ENCODE data around the gene HOXA4.

Gene HOXA4

GRCh38 chr7:27112955-27113949, 17.3 kb downstream of the HOXA4 start:
- Histone ChIP-seq H3K27me3 (no peaks in the 10 kb centered on the region), H3K9me3 (replicated peaks in 1 of 11) (peaks cover 5 to 36% (median 24%) of the 10 kb centered on the region in 11 experiments; a peak in 20 of 22 replicates), H3K9ac (no peak overlapping the region), H3K4me2 (no peak overlapping the region), H3K36me3 (no peaks in the 10 kb centered on the region), H3K27ac (no peak overlapping the region), H3K4me1 (no peaks in the 10 kb centered on the region), H4K20me1 (no peaks in the 10 kb centered on the region), H3K4me3 (no peak overlapping the region)
- TF ChIP-seq Cebpa-rat (IDR thresholded peaks at IDR 0.05), result no peak

DNA sequence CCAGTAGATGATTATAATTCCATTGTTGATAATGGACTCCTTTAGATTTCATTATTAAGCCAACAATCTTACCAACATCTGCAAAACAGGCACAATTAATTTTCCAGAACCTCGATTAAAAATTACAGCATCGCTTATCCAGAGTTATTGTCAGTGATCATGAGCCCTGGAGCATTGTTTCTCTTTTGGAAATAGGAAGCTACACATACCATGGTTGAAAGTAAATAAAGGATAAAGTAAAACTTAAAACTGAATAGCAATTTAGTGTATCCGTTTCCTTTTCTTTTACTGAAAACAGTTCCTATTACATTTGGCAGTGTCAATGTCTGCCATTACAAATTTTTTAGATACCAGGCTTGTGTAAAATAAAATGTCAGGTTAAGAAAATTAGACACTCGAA, 18.2 kb downstream of the HOXA4 start:
- Histone ChIP-seq H3K27me3 (no peaks in the 10 kb centered on the region), H3K27ac (no peak overlapping the region), H3K36me3 (no peaks in the 10 kb centered on the region), H3K4me2 (no peak overlapping the region), H3K4me1 (no peaks in the 10 kb centered on the region), H3K4me3 (no peak overlapping the region), H3K9me3 (replicated peaks in 1 of 11) (peaks cover 12 to 45% (median 33%) of the 10 kb centered on the region in 11 experiments; a peak in 20 of 22 replicates), H4K20me1 (no peaks in the 10 kb centered on the region), H3K9ac (no peak overlapping the region)
- TF ChIP-seq Cebpa-rat (IDR thresholded peaks at IDR 0.05), result no peak

- Histone ChIP-seq H3K27ac (no peak overlapping the region), H3K9me3 (replicated peaks in 1 of 11) (peaks cover 15 to 50% (median 37%) of the 10 kb centered on the region in 11 experiments; a peak in 21 of 22 replicates), H3K4me3 (no peak overlapping the region), H3K4me2 (no peak overlapping the region), H3K27me3 (no peaks in the 10 kb centered on the region), H3K9ac (no peak overlapping the region), H3K36me3 (no peaks in the 10 kb centered on the region), H4K20me1 (no peaks in the 10 kb centered on the region), H3K4me1 (no peaks in the 10 kb centered on the region)
- TF ChIP-seq Cebpa-rat (IDR thresholded peaks at IDR 0.05), result no peak
These were observed 18.7 kb downstream of the HOXA4 start for GRCh38 chr7:27111751-27112277.

DNA sequence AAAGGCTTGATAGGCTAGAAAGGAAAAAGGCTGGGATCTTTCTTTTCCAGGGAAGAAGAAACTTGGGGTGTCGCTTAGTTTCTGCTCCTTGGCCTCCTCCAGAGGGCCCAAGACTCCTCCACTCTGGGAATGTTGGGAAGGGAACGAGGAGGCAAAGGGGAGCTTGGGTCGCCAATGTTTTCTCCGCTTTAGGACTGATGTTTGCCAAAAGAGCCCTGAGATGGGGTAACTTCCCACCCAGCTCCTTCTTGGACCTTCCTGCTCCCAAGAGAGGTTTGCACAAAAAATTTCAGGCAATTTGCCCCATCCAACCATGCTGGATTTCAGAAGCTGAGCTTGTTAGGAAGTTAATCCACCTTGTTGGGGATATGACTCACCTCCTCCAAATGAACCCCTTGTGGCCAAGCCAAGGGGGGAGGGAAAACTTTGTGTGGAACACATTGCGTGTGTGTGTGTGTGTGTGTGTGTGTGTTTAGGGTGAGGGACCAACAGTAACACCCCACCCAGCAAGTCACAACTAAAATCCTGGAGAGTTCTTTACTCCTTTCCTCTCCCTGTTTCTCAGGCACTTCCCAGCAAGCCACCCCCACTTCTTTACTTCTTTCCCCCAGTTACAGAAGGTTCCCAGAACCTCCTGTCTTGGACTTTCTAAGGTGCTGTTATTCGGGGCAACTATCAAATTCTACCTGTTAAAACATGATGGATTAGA, 19.4 kb downstream of the HOXA4 start:
- H3K36me3 ChIP-seq, result no peaks in the 10 kb centered on the region; a peak in 1 of 22 replicates
- H3K4me3 ChIP-seq, result no peak overlapping the region
- no peaks in the 10 kb centered on the region for H3K4me1 ChIP-seq
- TF ChIP-seq Cebpa-rat (IDR thresholded peaks at IDR 0.05), result no peak
- H3K27me3 ChIP-seq, result no peaks in the 10 kb centered on the region
- H3K4me2 ChIP-seq, result no peak overlapping the region
- H3K9ac ChIP-seq, result no peak overlapping the region
- H4K20me1 ChIP-seq, result no peaks in the 10 kb centered on the region
- H3K27ac ChIP-seq, result no peak overlapping the region
- peaks cover 21 to 56% (median 43%) of the 10 kb centered on the region in 11 experiments; a peak in 21 of 22 replicates for H3K9me3 ChIP-seq (replicated peaks in 1 of 11)

DNA sequence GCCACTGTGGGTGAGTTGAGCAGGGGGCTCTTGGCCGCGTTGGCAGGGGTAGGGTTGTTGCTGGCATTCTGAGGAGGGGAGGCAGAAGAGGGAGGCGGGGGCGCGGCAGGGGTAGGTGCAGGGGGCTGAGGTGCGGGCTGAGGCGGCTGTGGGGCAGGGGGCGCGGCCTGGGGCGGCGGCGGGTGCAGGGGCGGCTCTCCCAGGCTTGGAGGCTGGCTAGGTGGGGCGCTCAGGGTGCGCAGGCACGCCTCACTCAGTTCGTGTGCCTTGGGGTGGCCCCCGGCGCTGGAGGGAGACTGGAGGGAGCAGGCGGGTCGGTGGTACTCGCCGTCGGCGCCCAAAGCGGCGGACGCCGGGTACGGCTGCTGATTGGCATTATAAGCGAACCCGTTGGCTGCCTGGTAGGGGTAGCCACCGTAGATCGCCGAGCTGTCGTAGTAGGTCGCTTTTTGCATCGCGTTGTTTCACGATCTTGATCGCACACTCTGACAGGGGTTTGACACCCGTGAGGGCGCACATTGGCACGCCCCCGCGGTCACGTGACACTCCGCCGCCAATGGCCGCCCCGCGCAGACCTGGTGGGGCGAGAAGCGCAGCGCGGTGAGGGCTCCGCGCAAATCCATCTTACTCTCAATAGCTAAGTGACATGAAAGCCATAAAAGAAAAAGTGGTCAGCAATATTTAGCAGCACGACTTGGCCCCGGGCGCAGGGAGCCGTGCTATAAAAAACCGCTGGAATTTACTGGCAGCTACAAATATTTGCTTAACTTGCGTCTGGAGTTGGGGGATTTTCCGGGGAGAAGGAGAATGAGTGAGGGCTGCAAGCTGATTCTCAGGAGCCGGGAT, 20.1 kb downstream of the HOXA4 start:
- no peak overlapping the region for H3K4me2 ChIP-seq
- H3K27ac ChIP-seq, result no peak overlapping the region
- H3K9ac ChIP-seq, result no peak overlapping the region
- no peaks in the 10 kb centered on the region for H3K4me1 ChIP-seq
- peaks cover 22 to 59% (median 45%) of the 10 kb centered on the region in 11 experiments; a peak in 21 of 22 replicates for H3K9me3 ChIP-seq (replicated peaks in 1 of 11)
- H3K36me3 ChIP-seq, result no peaks in the 10 kb centered on the region; a peak in 1 of 22 replicates
- TF ChIP-seq Cebpa-rat (IDR thresholded peaks at IDR 0.05), result no peak
- no peak overlapping the region for H3K4me3 ChIP-seq
- H4K20me1 ChIP-seq, result no peaks in the 10 kb centered on the region
- H3K27me3 ChIP-seq, result no peaks in the 10 kb centered on the region

DNA sequence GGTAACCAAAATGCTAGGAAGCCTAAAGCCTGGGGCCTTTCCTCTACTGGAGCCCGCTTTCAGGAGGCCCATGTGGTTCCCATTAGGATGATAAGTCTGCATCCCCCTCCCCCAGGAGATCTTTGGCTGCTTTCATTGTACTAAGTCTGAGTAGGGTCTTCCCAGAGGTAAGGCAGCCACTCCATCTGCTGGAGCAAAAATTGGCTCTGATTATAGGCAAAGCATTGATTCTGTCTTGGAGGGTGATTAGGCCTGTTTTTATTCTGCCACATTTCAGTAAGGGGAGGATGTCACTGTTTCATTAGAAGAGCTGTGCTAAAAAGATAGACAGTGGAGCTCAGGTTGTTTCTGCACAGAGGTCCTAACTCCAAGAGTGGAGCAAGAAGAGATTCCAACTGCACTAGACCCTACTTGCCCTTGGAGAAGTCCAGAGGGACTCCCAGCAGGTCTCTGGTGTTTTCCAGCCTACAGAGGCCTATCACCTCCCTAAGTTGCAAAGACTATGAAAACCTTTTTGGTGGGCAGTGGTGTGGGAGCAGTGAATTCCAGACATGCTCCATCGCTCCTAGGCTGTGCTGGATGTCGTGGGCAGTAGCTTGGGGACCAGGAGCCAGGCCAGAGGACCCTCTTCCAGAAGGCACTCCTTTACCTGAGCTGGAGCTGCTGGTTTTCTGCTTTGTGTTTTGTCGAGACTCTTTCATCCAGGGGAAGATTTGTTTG, 20.9 kb downstream of the HOXA4 start:
- H4K20me1 ChIP-seq, result no peaks in the 10 kb centered on the region
- H3K4me2 ChIP-seq, result no peak overlapping the region
- H3K4me1 ChIP-seq, result no peaks in the 10 kb centered on the region
- no peak overlapping the region for H3K27ac ChIP-seq
- H3K9me3 ChIP-seq (replicated peaks in 1 of 11), result peaks cover 22 to 59% (median 45%) of the 10 kb centered on the region in 11 experiments; a peak in 21 of 22 replicates
- no peaks in the 10 kb centered on the region for H3K27me3 ChIP-seq
- H3K4me3 ChIP-seq, result no peak overlapping the region
- H3K9ac ChIP-seq, result no peak overlapping the region
- no peaks in the 10 kb centered on the region; a peak in 1 of 22 replicates for H3K36me3 ChIP-seq
- TF ChIP-seq Cebpa-rat (IDR thresholded peaks at IDR 0.05), result no peak

- Histone ChIP-seq H3K9me3 (replicated peaks in 1 of 11) (peaks cover 22 to 63% (median 46%) of the 10 kb centered on the region in 11 experiments; a peak in 21 of 22 replicates), H3K9ac (no peak overlapping the region), H3K27ac (no peak overlapping the region), H3K36me3 (no peaks in the 10 kb centered on the region; a peak in 1 of 22 replicates), H3K4me2 (no peak overlapping the region), H3K4me3 (no peak overlapping the region), H3K27me3 (no peaks in the 10 kb centered on the region), H3K4me1 (no peaks in the 10 kb centered on the region), H4K20me1 (no peaks in the 10 kb centered on the region)
- TF ChIP-seq Cebpa-rat (IDR thresholded peaks at IDR 0.05), result no peak
These were observed 22.0 kb downstream of the HOXA4 start for GRCh38 chr7:27108390-27109127.
